Panc1 (cell line): ENCODE data around the gene TEKT3. TPM values are rescaled to one million over a fixed set of nuclear protein-coding genes. Genes with fewer than 3 reads are reported as not detected.

Source experiments
- ATAC-seq: fragments of 200-7000 bp; cut with Tn5 transposase; 2 replicates; pipeline ENCODE4 v1.9.1; 2020; ENCODE audit warnings: mild to moderate bottlenecking, moderate library complexity
- BruUV-seq: library from RNA; stranded (reverse); fragments of 400-500 nt; replicated peaks from 2 replicates; lab custom pipeline; 2021; lab: Mats Ljungman, UMichigan
- CTCF ChIA-PET: fragments of 300-600 bp; sonication (Branson Sonifier 250); formaldehyde crosslinking; loops from one replicate; lab custom pipeline; 2022; ENCODE audit warnings: antibody characterized with exemption; lab: Charles Lee
- POLR2A ChIA-PET: fragments of 300-600 bp; sonication (Branson Sonifier 250); formaldehyde crosslinking; loops from one replicate; lab custom pipeline; 2022; ENCODE audit warnings: antibody characterized with exemption; lab: Charles Lee
- DNase-seq: peaks from one replicate; pipeline ENCODE4 v3.0.0-alpha.2; 2010; ENCODE audit warnings: low read depth, low spot score
- H3K27ac ChIP-seq: 2 replicates; pipeline ENCODE4 v1.5.1; 2011; ENCODE audit warnings: mild to moderate bottlenecking, low read length, inconsistent platforms
- H3K27me3 ChIP-seq: fragments of 200-500 bp; sonication (Bioruptor generic); 2 replicates; pipeline ENCODE4 v1.6.0; 2014; ENCODE audit warnings: low read length, inconsistent platforms; ENCODE audit not compliant: control insufficient read depth, insufficient read depth
- H3K36me3 ChIP-seq: fragments of 200-500 bp; sonication (Bioruptor generic); 2 replicates; pipeline ENCODE4 v1.5.1; 2014; ENCODE audit warnings: inconsistent platforms, mild to moderate bottlenecking, low read length, moderate library complexity; ENCODE audit not compliant: control insufficient read depth, insufficient read depth
- H3K4me1 ChIP-seq: 2 replicates; pipeline ENCODE4 v1.5.1; 2011; ENCODE audit warnings: inconsistent platforms, mild to moderate bottlenecking, low read length, moderate library complexity; ENCODE audit not compliant: control insufficient read depth, insufficient read depth
- H3K4me3 ChIP-seq, 2 experiments: 2 replicates each; pipeline ENCODE4 v1.5.1; 2011 to 2012; ENCODE audit warnings: low read depth in 2 of 2, low read length in 2 of 2, mild to moderate bottlenecking in 2 of 2, inconsistent platforms in 1 of 2, moderate library complexity in 1 of 2
- H3K9me3 ChIP-seq: fragments of 200-500 bp; sonication (Bioruptor generic); 2 replicates; pipeline ENCODE4 v1.5.1; 2014; ENCODE audit warnings: low read depth, mild to moderate bottlenecking, inconsistent platforms, low read length, moderate library complexity; ENCODE audit not compliant: control insufficient read depth, insufficient read depth
- POLR2AphosphoS5 ChIP-seq: IDR thresholded peaks from 2 replicates; pipeline ENCODE4 v1.6.1; 2012; ENCODE audit warnings: mild to moderate bottlenecking, low read depth, low read length, moderate library complexity
- SIN3A ChIP-seq: IDR thresholded peaks from 2 replicates; pipeline ENCODE4 v1.6.1; 2012; ENCODE audit warnings: low read depth, mild to moderate bottlenecking, low read length, moderate library complexity, borderline replicate concordance; ENCODE audit not compliant: insufficient read depth
- TCF7L2 ChIP-seq: IDR thresholded peaks from 2 replicates; pipeline ENCODE4 v1.6.1; 2011; ENCODE audit warnings: mild to moderate bottlenecking, low read depth, low read length, inconsistent platforms
- in situ Hi-C: cut with HindIII; loops from 2 replicates; pipeline ENCODE4 v1.10.0; 2016; ENCODE audit warnings: low sequenced_read_pairs, low pct_unique_long_range_greater_than_20kb
- intact Hi-C: fragments of 100-400 bp; cut with micrococcal nuclease; formaldehyde crosslinking; loops from one replicate; pipeline ENCODE4 v1.10.0; 2022; ENCODE audit not compliant: unreplicated experiment
- total RNA-seq: library from RNA; stranded (reverse); gene quantifications from one replicate; pipeline ENCODE4 v1.2.1, GENCODE V29; 2021; ENCODE audit not compliant: unreplicated experiment
- TF ChIP-seq, protein P1 (sequence below), 2 experiments: IDR thresholded peaks; 2 replicates each; pipeline ENCODE4 v1.6.1; 2011 to 2012; ENCODE audit warnings: low read depth in 2 of 2, control low read depth in 1 of 2, low read length in 1 of 2, mild to moderate bottlenecking in 1 of 2, moderate library complexity in 1 of 2; ENCODE audit not compliant: insufficient read depth in 1 of 2
- TF ChIP-seq, protein P2 (sequence below): fragments of 450-650 bp; IDR thresholded peaks from 2 replicates; pipeline ENCODE4 v1.5.1; 2017; ENCODE audit warnings: mild to moderate bottlenecking

TEKT3 gene
- total RNA-seq, 1 experiment from 2014 or later: not detected

DNA sequence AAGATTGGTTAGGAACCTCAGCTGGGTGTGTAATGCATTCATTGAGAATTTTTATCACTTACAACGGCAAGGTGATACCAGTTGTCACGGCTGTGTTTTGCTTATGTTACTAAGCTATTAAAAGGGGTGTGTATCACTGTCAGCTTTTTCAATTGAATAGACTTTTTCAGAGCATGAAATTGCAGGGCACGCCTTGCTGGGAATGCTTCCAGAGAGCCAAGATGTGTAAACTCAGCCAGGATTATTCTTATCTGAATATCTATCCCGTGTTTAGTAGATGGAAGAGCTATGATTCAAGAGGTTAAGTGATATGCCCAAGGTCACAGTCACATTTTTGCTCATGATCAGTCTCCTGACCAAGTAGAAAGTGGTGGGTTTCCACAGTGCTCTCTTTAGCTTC lies 6.6 kb upstream of the TEKT3 start:
- Histone ChIP-seq H3K36me3 (no peaks in the 10 kb centered on the region), H3K27me3 (peaks cover 19% of the 10 kb centered on the region), H3K27ac (no peak overlapping the region), H3K4me1 (no peaks in the 10 kb centered on the region), H3K9me3 (no peaks in the 10 kb centered on the region), H3K4me3 (no peak overlapping the region)
- no peak for DNase-seq
- ATAC-seq: no peak
- BruUV-seq: no TSS peak
- CTCF ChIA-PET: no interaction called here
- TF ChIP-seq SIN3A: no peak
- TF ChIP-seq TCF7L2: no peak
- TF ChIP-seq POLR2AphosphoS5: no peak
- TF ChIP-seq, protein P1, sequence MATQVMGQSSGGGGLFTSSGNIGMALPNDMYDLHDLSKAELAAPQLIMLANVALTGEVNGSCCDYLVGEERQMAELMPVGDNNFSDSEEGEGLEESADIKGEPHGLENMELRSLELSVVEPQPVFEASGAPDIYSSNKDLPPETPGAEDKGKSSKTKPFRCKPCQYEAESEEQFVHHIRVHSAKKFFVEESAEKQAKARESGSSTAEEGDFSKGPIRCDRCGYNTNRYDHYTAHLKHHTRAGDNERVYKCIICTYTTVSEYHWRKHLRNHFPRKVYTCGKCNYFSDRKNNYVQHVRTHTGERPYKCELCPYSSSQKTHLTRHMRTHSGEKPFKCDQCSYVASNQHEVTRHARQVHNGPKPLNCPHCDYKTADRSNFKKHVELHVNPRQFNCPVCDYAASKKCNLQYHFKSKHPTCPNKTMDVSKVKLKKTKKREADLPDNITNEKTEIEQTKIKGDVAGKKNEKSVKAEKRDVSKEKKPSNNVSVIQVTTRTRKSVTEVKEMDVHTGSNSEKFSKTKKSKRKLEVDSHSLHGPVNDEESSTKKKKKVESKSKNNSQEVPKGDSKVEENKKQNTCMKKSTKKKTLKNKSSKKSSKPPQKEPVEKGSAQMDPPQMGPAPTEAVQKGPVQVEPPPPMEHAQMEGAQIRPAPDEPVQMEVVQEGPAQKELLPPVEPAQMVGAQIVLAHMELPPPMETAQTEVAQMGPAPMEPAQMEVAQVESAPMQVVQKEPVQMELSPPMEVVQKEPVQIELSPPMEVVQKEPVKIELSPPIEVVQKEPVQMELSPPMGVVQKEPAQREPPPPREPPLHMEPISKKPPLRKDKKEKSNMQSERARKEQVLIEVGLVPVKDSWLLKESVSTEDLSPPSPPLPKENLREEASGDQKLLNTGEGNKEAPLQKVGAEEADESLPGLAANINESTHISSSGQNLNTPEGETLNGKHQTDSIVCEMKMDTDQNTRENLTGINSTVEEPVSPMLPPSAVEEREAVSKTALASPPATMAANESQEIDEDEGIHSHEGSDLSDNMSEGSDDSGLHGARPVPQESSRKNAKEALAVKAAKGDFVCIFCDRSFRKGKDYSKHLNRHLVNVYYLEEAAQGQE (IDR thresholded peaks at IDR 0.05; ENCODE audit: insufficient read depth in 1 of 2, low read depth in 2 of 2, low read length in 1 of 2): no peak
- TF ChIP-seq, protein P2, sequence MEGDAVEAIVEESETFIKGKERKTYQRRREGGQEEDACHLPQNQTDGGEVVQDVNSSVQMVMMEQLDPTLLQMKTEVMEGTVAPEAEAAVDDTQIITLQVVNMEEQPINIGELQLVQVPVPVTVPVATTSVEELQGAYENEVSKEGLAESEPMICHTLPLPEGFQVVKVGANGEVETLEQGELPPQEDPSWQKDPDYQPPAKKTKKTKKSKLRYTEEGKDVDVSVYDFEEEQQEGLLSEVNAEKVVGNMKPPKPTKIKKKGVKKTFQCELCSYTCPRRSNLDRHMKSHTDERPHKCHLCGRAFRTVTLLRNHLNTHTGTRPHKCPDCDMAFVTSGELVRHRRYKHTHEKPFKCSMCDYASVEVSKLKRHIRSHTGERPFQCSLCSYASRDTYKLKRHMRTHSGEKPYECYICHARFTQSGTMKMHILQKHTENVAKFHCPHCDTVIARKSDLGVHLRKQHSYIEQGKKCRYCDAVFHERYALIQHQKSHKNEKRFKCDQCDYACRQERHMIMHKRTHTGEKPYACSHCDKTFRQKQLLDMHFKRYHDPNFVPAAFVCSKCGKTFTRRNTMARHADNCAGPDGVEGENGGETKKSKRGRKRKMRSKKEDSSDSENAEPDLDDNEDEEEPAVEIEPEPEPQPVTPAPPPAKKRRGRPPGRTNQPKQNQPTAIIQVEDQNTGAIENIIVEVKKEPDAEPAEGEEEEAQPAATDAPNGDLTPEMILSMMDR: no peak
- in situ Hi-C loops (no loop called here), intact Hi-C loops (no loop called here)
- POLR2A ChIA-PET: no interaction called here

DNA sequence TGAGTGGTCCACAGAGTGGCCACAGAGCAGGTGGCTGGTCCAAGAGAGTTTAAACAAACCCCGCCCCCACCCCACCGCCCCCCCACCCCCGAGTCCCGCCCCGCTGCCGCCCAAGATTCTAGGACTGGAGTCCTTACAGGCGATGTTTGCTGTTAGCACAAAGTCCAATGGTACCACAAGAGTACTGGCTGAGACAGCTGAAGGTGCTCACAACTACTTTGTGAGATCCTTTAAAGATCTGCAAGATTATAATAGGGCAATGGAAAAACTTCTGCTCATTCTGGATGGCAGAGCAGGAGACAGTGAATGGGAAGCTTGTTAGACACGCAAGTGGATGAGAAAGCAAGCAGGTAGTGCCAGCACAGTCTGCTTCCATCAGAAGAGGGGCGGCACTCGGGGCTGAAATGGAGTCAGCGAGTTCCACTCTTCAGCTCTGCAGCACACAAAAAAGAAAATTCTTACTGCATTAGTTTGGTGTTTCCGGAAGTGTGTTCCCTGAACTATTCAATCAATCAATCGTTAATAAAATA lies 4.7 kb upstream of the TEKT3 start:
- no peak overlapping the region for H3K27ac ChIP-seq

More for the DNA sequence above, 4.7 kb upstream of the TEKT3 start:
- in situ Hi-C loops: no loop called here
- H3K9me3 ChIP-seq: no peaks in the 10 kb centered on the region
- no peaks in the 10 kb centered on the region for H3K4me1 ChIP-seq
- BruUV-seq: no TSS peak
- ChIA-PET CTCF (no interaction called here), POLR2A (no interaction called here)
- no peaks in the 10 kb centered on the region for H3K36me3 ChIP-seq
- DNase-seq (no peak), ATAC-seq (no peak)
- TF ChIP-seq TCF7L2 (no peak), POLR2AphosphoS5 (no peak), SIN3A (no peak)
- TF ChIP-seq, protein P1 (IDR thresholded peaks at IDR 0.05; ENCODE audit: insufficient read depth in 1 of 2, low read depth in 2 of 2, low read length in 1 of 2): no peak
- TF ChIP-seq, protein P2: no peak
- H3K27me3 ChIP-seq: peaks cover 32% of the 10 kb centered on the region
- intact Hi-C loops: no loop called here
- no peak overlapping the region for H3K4me3 ChIP-seq
